SK-N-MC (cell line): ENCODE results near the gene FOXP1.

Experiments
- EZH2 ChIP-seq: fragments of 200-600 bp; sonication (generic); IDR thresholded peaks from one replicate; pipeline ENCODE4 v1.6.1; 2017; ENCODE audit warnings: antibody characterized with exemption
- POLR2AphosphoS5 ChIP-seq: IDR thresholded peaks from 2 replicates; pipeline ENCODE4 v1.6.1; 2012; ENCODE audit warnings: mild to moderate bottlenecking, low read depth, low read length, borderline replicate concordance

- no peak for TF ChIP-seq POLR2AphosphoS5
- no peak for TF ChIP-seq EZH2
Measured at GRCh38 chr3:71369701-71370391, 213.7 kb downstream of the FOXP1 start.
